ENCODE data around the gene MATK.

The MATK gene

DNA sequence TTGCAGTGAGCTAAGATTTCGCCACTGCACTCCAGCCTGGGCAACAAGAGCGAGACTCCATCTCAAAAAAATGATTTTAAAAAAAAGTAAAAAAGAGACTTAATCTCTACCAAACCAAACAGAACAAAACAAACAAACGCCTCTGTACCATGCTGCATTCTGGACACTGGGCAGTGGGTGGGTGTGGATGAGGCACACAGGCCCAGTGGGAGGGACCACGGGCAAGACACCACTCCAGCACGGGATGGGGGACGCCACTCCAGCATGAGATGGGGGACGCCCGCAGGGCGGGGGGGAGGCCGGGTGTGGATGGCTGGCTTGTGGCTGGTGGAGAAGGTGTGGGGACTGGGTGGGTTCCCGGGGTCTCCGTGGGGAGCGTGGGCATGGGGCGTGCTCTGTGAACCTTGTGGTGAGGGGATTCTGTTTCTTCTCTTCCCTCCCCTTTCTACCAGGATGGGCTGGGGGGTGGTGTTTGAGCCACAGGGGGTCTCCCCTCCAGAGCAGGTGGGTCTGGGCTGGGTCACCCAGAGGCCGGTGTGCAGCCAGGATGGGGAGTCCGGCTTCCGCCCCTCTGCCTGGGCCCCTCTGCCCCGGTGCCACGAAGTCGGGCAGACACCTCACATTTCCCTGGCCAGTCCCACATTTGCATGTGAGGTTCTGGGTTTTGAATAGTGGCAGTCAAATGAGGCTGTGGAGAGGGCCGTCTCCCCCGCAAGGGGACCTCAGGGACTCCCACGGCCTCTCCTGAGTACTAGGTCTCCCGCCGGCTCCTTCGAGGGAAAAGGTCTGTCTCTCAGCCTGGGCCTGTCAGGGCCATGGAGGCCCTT, 23.9 kb upstream of the MATK start:
- no peak overlapping the region for H3K27ac ChIP-seq
- TF ChIP-seq POLR2AphosphoS5 (IDR thresholded peaks at IDR 0.05; ENCODE audit: borderline replicate concordance, low read depth, low read length) (no peak), EZH2 (IDR thresholded peaks at IDR 0.05) (no peak)
- no peak overlapping the region for H3K4me3 ChIP-seq
- no peaks in the 10 kb centered on the region for H3K9me3 ChIP-seq (ENCODE audit: low read depth, low read length)
- DNase-seq (ENCODE audit: low read depth, low spot score), result no peak
- H3K36me3 ChIP-seq (ENCODE audit: insufficient read depth, low read length), result no peaks in the 10 kb centered on the region
- no peak overlapping the region for H3K9ac ChIP-seq (ENCODE audit: insufficient read length)

DNA sequence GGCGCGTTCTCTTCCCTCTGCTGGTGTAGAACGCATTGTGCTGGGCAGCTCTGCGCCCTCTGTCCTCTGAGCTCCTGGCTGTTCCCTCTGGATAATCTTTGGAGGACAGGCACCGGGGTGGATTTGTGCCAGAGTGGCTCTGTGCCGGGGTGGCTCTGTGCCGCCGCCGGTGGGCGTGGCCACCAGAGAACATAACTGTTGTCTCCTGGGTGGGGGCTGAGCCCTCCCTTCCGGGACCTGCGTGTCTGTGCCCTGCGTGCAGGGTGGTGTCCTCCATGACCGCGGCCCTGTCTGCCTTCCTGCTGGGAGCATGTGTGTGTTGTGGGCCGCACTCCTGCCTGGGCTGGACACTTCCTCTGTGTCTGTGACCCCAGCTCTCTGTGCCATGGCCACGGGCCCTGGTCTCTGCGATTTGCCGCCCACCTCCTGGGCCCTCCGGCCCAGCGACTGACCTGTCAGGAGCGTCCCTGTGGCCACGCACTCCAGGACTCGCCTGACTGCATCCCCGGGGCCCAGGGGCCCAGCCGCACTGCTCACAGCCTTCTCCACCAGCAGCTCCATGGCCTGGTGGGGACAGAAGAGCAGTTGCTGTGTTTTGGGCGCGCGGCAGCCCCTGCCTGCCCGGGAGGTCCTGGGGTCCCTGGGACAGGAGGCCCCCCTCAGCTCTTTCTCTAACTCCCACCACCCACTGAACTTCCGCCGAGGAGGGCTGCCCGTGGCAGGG, 22.4 kb upstream of the MATK start:
- Histone ChIP-seq H3K4me3 (no peak overlapping the region), H3K36me3 (ENCODE audit: insufficient read depth, low read length) (no peaks in the 10 kb centered on the region), H3K27ac (no peak overlapping the region), H3K9ac (ENCODE audit: insufficient read length) (no peak overlapping the region), H3K9me3 (ENCODE audit: low read depth, low read length) (no peaks in the 10 kb centered on the region)
- DNase-seq (ENCODE audit: low read depth, low spot score), result no peak
- TF ChIP-seq POLR2AphosphoS5 (IDR thresholded peaks at IDR 0.05; ENCODE audit: borderline replicate concordance, low read depth, low read length), result no peak
- TF ChIP-seq EZH2 (IDR thresholded peaks at IDR 0.05), result no peak
- TF ChIP-seq FOXP2 (optimal IDR thresholded peaks at IDR 0.05; ENCODE audit: control extremely low read depth, extremely low read length, insufficient read depth), result no peak

DNA sequence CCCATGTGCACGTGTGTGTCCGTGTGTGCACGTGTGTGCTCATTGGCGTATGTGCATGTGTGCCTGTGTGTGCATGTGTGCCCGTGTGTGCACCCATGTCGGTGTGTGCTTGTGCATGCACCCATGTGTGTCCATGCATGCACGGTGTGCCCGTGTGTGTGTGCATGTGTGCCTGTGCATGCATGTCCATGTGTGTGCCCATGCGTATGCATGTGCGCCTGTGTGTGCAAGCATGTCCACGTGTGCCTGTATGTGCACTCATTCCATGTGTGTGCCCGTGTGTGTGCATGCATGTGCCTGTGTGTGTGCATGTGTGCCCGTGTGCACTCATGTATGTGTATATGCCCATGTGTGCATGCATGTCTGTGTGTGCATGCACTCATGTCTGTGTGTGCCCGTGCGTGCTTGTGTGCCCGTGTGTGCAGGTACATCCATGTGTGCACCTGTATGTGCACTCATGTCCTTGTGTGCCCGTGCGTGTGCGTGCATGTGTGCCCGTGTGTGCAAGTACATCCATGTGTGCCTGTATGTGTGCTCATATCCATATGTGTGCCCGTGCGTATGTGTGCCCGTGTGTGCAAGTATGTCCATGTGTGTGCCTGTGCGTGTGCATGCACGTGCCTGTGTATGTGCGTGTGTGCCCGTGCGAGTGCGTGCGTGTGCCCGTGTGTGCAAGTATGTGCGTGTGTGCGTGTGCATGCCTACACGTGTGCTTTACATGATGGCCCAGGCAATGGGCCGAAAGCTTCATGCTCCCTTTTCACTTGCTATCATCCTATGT, 21.6 kb upstream of the MATK start:
- H3K9me3 ChIP-seq (ENCODE audit: low read depth, low read length), result no peaks in the 10 kb centered on the region
- no peak for DNase-seq (ENCODE audit: low read depth, low spot score)

DNA sequence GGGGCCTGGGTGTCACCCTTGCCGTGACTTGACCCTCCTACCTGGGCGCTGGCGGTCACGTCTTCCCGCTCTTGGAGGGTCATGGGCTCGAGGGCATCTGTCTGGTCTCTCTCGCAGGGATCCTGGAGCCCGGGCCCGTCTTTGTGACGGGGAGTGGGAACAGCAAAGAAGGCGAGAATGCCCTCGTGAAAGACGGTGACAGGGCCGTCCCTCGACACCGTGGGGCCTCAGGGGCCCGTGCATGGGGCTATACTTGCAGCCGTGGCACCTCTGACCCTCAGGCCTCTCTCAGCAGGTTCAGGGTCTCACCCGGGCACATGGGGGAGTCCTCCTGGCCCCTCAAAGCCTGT, 20.9 kb upstream of the MATK start:
- no peak overlapping the region for H3K9ac ChIP-seq (ENCODE audit: insufficient read length)
- H3K36me3 ChIP-seq (ENCODE audit: insufficient read depth, low read length), result no peaks in the 10 kb centered on the region
- no peaks in the 10 kb centered on the region for H3K9me3 ChIP-seq (ENCODE audit: low read depth, low read length)
- DNase-seq (ENCODE audit: low read depth, low spot score), result no peak
- H3K4me3 ChIP-seq, result no peak overlapping the region
- no peak overlapping the region for H3K27ac ChIP-seq
- TF ChIP-seq POLR2AphosphoS5 (IDR thresholded peaks at IDR 0.05; ENCODE audit: borderline replicate concordance, low read depth, low read length) (no peak), FOXP2 (optimal IDR thresholded peaks at IDR 0.05; ENCODE audit: control extremely low read depth, extremely low read length, insufficient read depth) (no peak), EZH2 (IDR thresholded peaks at IDR 0.05) (no peak)

More for the DNA sequence above, 21.6 kb upstream of the MATK start:
- TF ChIP-seq FOXP2 (optimal IDR thresholded peaks at IDR 0.05; ENCODE audit: control extremely low read depth, extremely low read length, insufficient read depth), result no peak
- TF ChIP-seq EZH2 (IDR thresholded peaks at IDR 0.05), result no peak
- no peak for TF ChIP-seq POLR2AphosphoS5 (IDR thresholded peaks at IDR 0.05; ENCODE audit: borderline replicate concordance, low read depth, low read length)
- H3K9ac ChIP-seq (ENCODE audit: insufficient read length), result no peak overlapping the region
- H3K27ac ChIP-seq, result no peak overlapping the region
- H3K36me3 ChIP-seq (ENCODE audit: insufficient read depth, low read length), result no peaks in the 10 kb centered on the region
- H3K4me3 ChIP-seq, result no peak overlapping the region

DNA sequence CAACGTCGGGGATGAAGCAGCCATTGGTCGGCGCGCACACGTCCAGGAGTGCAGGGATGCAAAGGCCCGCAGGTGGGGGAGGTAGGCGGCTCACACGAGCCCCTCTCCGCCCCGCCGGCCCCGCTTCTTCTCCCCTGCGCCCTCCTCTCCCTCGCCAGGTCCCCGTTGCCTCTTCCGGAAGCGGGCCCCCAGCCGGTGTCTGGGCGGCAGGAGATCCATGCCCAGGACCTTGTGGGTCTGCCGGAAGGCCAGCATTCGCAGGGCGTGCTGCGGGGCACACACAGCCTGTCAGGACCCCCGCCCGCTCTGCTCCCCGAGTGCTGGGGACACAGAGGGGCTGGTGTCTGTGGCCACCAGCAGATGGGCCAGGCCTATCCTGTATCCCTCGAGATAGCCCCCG, 19.7 kb upstream of the MATK start:
- no peak overlapping the region for H3K4me3 ChIP-seq
- no peak overlapping the region for H3K9ac ChIP-seq (ENCODE audit: insufficient read length)
- no peak overlapping the region for H3K27ac ChIP-seq
- no peaks in the 10 kb centered on the region for H3K36me3 ChIP-seq (ENCODE audit: insufficient read depth, low read length)
- TF ChIP-seq EZH2 (IDR thresholded peaks at IDR 0.05) (no peak), FOXP2 (optimal IDR thresholded peaks at IDR 0.05; ENCODE audit: control extremely low read depth, extremely low read length, insufficient read depth) (no peak), POLR2AphosphoS5 (IDR thresholded peaks at IDR 0.05; ENCODE audit: borderline replicate concordance, low read depth, low read length) (no peak)
- no peak for DNase-seq (ENCODE audit: low read depth, low spot score)
- H3K9me3 ChIP-seq (ENCODE audit: low read depth, low read length), result no peaks in the 10 kb centered on the region

DNA sequence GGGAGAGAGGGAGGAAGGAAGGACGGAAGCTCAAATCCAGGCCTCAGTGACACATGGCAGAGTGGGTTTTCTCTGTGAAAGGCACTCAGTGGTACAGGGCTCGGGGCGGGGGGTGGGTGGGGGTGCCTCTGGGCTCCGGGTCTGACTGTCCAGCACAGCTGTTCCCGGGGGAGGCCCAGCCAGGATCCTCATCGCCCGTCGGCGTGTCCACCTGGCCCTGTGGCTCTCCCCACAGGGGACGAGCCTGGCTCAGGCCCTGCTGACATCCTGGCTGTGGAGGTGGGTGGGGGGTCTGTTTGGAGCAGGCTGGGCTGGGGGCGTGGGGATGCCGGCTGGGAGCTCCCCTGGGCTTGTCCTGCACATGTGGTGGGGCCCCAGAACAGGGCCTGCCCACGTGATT, 18.2 kb upstream of the MATK start:
- Histone ChIP-seq H3K27ac (no peak overlapping the region), H3K9me3 (ENCODE audit: low read depth, low read length) (no peaks in the 10 kb centered on the region), H3K4me3 (no peak overlapping the region), H3K36me3 (ENCODE audit: insufficient read depth, low read length) (no peaks in the 10 kb centered on the region), H3K9ac (ENCODE audit: insufficient read length) (no peak overlapping the region)
- no peak for TF ChIP-seq POLR2AphosphoS5 (IDR thresholded peaks at IDR 0.05; ENCODE audit: borderline replicate concordance, low read depth, low read length)
- no peak for TF ChIP-seq FOXP2 (optimal IDR thresholded peaks at IDR 0.05; ENCODE audit: control extremely low read depth, extremely low read length, insufficient read depth)
- DNase-seq (ENCODE audit: low read depth, low spot score), result no peak

DNA sequence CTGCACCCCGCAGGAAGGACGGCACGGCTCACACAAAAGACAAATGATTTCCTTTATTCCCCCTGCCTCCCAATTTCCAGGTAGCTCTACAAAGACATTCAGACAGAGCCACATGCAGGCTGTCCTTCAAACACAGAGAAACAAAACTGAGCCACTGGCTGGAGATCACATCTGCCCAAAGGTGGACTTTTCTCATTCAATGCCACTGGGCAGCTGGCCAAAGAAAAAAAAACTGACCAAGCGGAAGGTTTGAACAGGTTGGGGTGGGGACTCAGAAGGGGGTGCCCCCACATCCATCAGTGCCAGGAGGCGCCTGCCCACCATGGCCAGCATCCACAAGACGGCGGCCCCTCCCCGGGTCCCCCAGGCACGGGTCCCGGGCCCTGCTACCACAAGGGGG, 17.8 kb upstream of the MATK start:
- TF ChIP-seq EZH2 (IDR thresholded peaks at IDR 0.05) (no peak), FOXP2 (optimal IDR thresholded peaks at IDR 0.05; ENCODE audit: control extremely low read depth, extremely low read length, insufficient read depth) (no peak), POLR2AphosphoS5 (IDR thresholded peaks at IDR 0.05; ENCODE audit: borderline replicate concordance, low read depth, low read length) (no peak)
- H3K9me3 ChIP-seq (ENCODE audit: low read depth, low read length), result no peaks in the 10 kb centered on the region
- no peak overlapping the region for H3K27ac ChIP-seq
- no peaks in the 10 kb centered on the region for H3K36me3 ChIP-seq (ENCODE audit: insufficient read depth, low read length)
- DNase-seq (ENCODE audit: low read depth, low spot score), result no peak
- H3K9ac ChIP-seq (ENCODE audit: insufficient read length), result no peak overlapping the region
- H3K4me3 ChIP-seq, result no peak overlapping the region
